Suprapubic skin (tissue), 4 donors: ENCODE data around the gene KLHL33. TPM values are rescaled to one million over a fixed set of nuclear protein-coding genes. Genes with fewer than 3 reads are reported as not detected.

Experiments used
- DNase-seq, 2 donors: peaks; one replicate each; pipeline ENCODE4 v3.0.0-alpha.2; 2019; ENCODE audit warnings: low spot score in 2 of 2
- H3K27ac ChIP-seq: fragments of 200-600 bp; sonication (generic); one replicate; pipeline ENCODE4 v1.5.1; 2019
- H3K27me3 ChIP-seq: fragments of 200-600 bp; sonication (generic); one replicate; pipeline ENCODE4 v1.5.1; 2019
- H3K36me3 ChIP-seq: fragments of 200-600 bp; sonication (generic); one replicate; pipeline ENCODE4 v1.5.1; 2019
- H3K4me1 ChIP-seq: fragments of 200-600 bp; sonication (generic); one replicate; pipeline ENCODE4 v1.5.1; 2019
- H3K4me3 ChIP-seq: fragments of 200-600 bp; sonication (generic); one replicate; pipeline ENCODE4 v1.5.1; 2019; ENCODE audit warnings: mild to moderate bottlenecking
- H3K9me3 ChIP-seq: fragments of 200-600 bp; sonication (generic); one replicate; pipeline ENCODE4 v1.5.1; 2019
- CTCF ChIP-seq, 2 donors: fragments of 200-600 bp in 1 of 2; fragments of 450-650 bp in 1 of 2; sonication (generic) in 1 of 2; IDR thresholded peaks; one replicate each; pipeline ENCODE4 v1.5.1; 2016 to 2019; ENCODE audit warnings: antibody characterized with exemption in 2 of 2, mild to moderate bottlenecking in 1 of 2, moderate library complexity in 1 of 2
- EP300 ChIP-seq: sonication (generic); formaldehyde crosslinking; IDR thresholded peaks from one replicate; pipeline ENCODE4 v1.6.1; 2017; ENCODE audit warnings: antibody characterized with exemption
- POLR2A ChIP-seq, 2 donors: fragments of 450-650 bp; IDR thresholded peaks; one replicate each; pipeline ENCODE4 v1.6.1; 2017; ENCODE audit warnings: antibody characterized with exemption in 2 of 2, mild to moderate bottlenecking in 2 of 2, moderate library complexity in 2 of 2
- POLR2AphosphoS5 ChIP-seq, 3 donors: sonication (generic); formaldehyde crosslinking; IDR thresholded peaks; one replicate each; pipeline ENCODE4 v1.6.1; 2017; ENCODE audit warnings: antibody characterized with exemption in 3 of 3
- WGBS: methylation state at CpG from one replicate; pipeline ENCODE4 v1.1.5; 2018; 5-methylcytosine and 5-hydroxymethylcytosine counted together
- total RNA-seq, 4 donors: library from RNA; depleted of rRNA; stranded (reverse); fragments of >200 nt; gene quantifications; one replicate each; pipeline ENCODE4 v1.1.0, GENCODE V29; 2016

KLHL33 gene
- total RNA-seq, 4 donors from 2014 or later = 0.08 TPM; not detected in 3

- Histone ChIP-seq H3K27ac (no peak overlapping the region), H3K4me3 (no peak overlapping the region), H3K27me3 (no peaks in the 10 kb centered on the region), H3K4me1 (peaks cover 22% of the 10 kb centered on the region), H3K36me3 (no peaks in the 10 kb centered on the region), H3K9me3 (no peaks in the 10 kb centered on the region)
- TF ChIP-seq POLR2AphosphoS5 (IDR thresholded peaks at IDR 0.05) (no peak), CTCF (IDR thresholded peaks at IDR 0.05) (peak; percentile 12 to 37)
- DNase-seq = no peak
- WGBS = 49% methylated on average over 3 of the region's 3 CpGs
Observed at GRCh38 chr14:20415782-20416206, 20.2 kb downstream of the KLHL33 start.

- no peaks in the 10 kb centered on the region for H3K9me3 ChIP-seq
- peak overlapping the region; percentile 78 for H3K4me3 ChIP-seq
- WGBS = 2% methylated on average over 9 of the region's 9 CpGs
- no peak for DNase-seq
- peaks cover 22% of the 10 kb centered on the region for H3K4me1 ChIP-seq
- peak overlapping the region; percentile 96 for H3K27ac ChIP-seq
- no peak for TF ChIP-seq EP300
- TF ChIP-seq POLR2AphosphoS5 (IDR thresholded peaks at IDR 0.05) = no peak
- TF ChIP-seq POLR2A (IDR thresholded peaks at IDR 0.05) = no peak
- no peak for TF ChIP-seq CTCF (IDR thresholded peaks at IDR 0.05)
- H3K27me3 ChIP-seq = no peaks in the 10 kb centered on the region
- no peaks in the 10 kb centered on the region for H3K36me3 ChIP-seq
Observed at GRCh38 chr14:20413744-20414082, 22.3 kb downstream of the KLHL33 start.

DNA sequence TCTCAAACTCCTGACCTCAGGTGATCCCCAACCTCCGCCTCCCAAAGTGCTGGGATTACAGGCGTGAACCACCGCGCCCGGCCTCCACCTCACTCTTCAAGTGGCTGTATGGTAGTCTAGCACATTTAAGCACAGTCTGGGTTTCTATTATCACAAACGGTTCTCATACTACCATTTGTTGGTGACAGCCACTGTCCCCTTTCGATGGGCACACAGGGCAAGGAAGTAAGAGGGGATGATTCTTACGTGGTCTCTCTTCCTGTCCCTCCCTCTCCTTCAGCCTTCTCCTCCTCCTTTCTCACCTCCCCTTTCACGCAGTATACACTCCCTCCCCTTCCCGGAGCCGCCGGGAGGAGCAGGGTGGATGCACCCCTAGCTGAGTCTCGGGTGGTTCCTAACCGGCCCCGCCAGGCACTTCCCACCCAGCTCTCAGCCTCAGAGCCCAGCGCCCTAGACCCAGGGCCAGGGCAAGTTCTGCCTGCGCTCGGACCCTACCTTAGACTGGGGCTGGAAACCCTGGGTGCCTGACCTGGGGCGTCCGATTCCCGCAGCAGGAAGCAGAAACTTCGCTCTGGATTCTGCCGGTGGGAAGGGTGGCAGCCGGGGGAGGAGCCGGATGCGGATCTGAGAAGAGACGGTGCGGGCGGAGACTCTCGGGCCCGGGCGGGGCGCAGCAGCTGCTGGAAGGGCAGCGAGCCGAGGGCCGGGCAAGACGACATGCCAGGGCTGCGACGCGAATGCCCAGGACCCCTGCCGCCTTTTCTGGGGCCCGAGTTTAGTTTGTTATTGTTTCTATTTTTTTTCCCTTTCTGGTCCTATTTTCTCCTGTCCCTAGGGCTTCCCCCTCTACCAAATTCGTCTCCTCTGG, 22.9 kb downstream of the KLHL33 start, which contains the start of gene TEP1:
Gene TEP1, minus strand, starts transcription at position 626 of the 868 bp plus-strand sequence. CDS start 5,062 bp downstream, outside the sequence.
- peak within 1 kb of the TSS; percentile 96 for H3K27ac ChIP-seq
- H3K36me3 ChIP-seq = peaks cover 4% of the 10 kb centered on the region
- peaks cover 22% of the 10 kb centered on the region for H3K4me1 ChIP-seq
- under 1% methylated on average over 39 of the region's 43 CpGs for WGBS
- peak; percentile 94 to 96 for DNase-seq
- no peak for TF ChIP-seq CTCF (IDR thresholded peaks at IDR 0.05)
- peak in 1 of 2 donors; percentile 52 for TF ChIP-seq POLR2A (IDR thresholded peaks at IDR 0.05)
- no peak for TF ChIP-seq EP300
- peak in 1 of 3 donors; percentile 61 for TF ChIP-seq POLR2AphosphoS5 (IDR thresholded peaks at IDR 0.05)
- H3K4me3 ChIP-seq = peak within 1 kb of the TSS; percentile 78
- H3K9me3 ChIP-seq = no peaks in the 10 kb centered on the region
- no peaks in the 10 kb centered on the region for H3K27me3 ChIP-seq

DNA sequence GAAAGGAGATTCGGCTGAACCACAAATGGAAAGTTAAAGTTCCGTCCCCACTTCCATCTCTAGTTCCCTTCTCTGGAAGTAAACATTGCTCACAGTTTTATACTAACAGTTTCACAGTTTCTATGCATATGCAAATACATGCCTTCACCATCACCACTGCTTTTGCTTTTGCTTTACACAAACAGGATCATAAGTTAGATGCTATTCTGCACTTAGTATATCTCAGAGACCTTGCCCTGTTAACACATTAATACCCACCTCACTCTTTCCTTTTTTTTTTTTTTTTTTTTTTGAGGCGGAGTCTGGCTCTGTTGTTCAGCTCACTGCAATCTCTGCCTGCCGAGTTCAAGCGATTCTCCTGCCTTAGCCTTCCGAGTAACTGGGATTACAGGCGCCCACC, 23.6 kb downstream of the KLHL33 start:
- Histone ChIP-seq H3K9me3 (no peaks in the 10 kb centered on the region), H3K36me3 (peaks cover 11% of the 10 kb centered on the region), H3K27ac (peak overlapping the region; percentile 96), H3K4me3 (peak overlapping the region; percentile 78), H3K27me3 (no peaks in the 10 kb centered on the region), H3K4me1 (peaks cover 22% of the 10 kb centered on the region)
- TF ChIP-seq POLR2AphosphoS5 (IDR thresholded peaks at IDR 0.05) = no peak
- TF ChIP-seq EP300 = no peak
- no peak for TF ChIP-seq POLR2A (IDR thresholded peaks at IDR 0.05)
- no peak for TF ChIP-seq CTCF (IDR thresholded peaks at IDR 0.05)
- no peak for DNase-seq
- 5% methylated on average over 7 of the region's 7 CpGs for WGBS

- H3K27me3 ChIP-seq = no peaks in the 10 kb centered on the region
- TF ChIP-seq POLR2AphosphoS5 (IDR thresholded peaks at IDR 0.05) = no peak
- no peak for TF ChIP-seq POLR2A (IDR thresholded peaks at IDR 0.05)
- no peak for TF ChIP-seq EP300
- no peak for TF ChIP-seq CTCF (IDR thresholded peaks at IDR 0.05)
- WGBS = 89% methylated on average over 2 of the region's 2 CpGs
Observed at GRCh38 chr14:20409226-20409625, 26.7 kb downstream of the KLHL33 start.

More at GRCh38 chr14:20409226-20409625, 26.7 kb downstream of the KLHL33 start:
- DNase-seq = no peak
- H3K4me3 ChIP-seq = no peak overlapping the region
- peaks cover 41% of the 10 kb centered on the region for H3K36me3 ChIP-seq
- H3K4me1 ChIP-seq = peaks cover 21% of the 10 kb centered on the region
- H3K9me3 ChIP-seq = no peaks in the 10 kb centered on the region
- H3K27ac ChIP-seq = no peak overlapping the region
